ENCODE data around the gene TBC1D12. TPM values are rescaled to one million over a fixed set of nuclear protein-coding genes. Genes with fewer than 3 reads are reported as not detected.

Gene TBC1D12
- total RNA-seq (10 to 100 TPM; 19.4 to 23.1 TPM), polyA plus RNA-seq (ENCODE audit: insufficient read depth, low read depth, low replicate concordance) (22.3 TPM)
- long read RNA-seq, donor 1, full-length matches to known transcripts, result 1 of 1 reads
- long read RNA-seq, donor 1, partial matches to known transcripts, result 0 of 1 reads
- long read RNA-seq, donor 1, other reads (novel, unspliced or antisense), result 0 of 1 reads
- long read RNA-seq, donor 2, result 0 reads

DNA sequence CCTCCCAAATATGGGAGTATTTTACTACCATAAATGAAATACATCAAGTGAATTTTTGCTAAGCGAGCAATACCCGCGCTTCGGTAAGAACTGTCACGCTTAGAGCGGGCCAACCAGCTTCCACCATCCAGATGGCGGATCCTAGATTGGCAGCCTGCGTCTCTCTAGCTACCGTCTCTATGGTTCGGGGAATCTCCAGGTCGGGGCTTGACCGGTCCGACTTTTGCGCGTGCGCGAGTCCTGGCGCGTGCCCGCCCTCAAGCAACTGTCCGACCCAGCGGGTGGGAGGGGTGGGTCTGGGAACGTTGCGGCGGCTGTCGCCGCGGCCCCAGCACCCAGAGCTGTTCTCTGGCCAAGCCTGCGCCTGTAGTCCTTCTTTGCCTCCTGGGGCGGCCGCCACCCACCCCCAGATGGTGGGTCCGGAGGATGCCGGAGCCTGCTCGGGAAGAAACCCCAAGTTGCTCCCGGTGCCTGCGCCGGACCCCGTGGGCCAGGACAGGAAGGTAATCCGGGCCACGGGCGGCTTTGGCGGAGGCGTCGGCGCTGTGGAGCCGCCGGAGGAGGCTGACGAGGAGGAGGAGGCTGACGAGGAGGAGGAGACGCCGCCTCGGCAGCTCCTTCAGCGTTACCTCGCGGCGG lies at the start of gene TBC1D12:
TBC1D12 (plus strand) TSS at position 338 of the 639 bp plus-strand sequence; CDS start at position 411, 73 bp downstream.
- intact Hi-C loops (cut with DNase I; ENCODE audit: low total_unique reads), result no loop called here
- DNase-seq, result peak; percentile 98
- no peak for TF ChIP-seq CTCF (IDR thresholded peaks at IDR 0.05)
- TF ChIP-seq POLR2A (IDR thresholded peaks at IDR 0.05), result no peak
- Histone ChIP-seq H3K27ac (peak within 1 kb of the TSS; percentile 94 to 99), H3K4me3 (peak within 1 kb of the TSS; percentile 93 to 96), H3K9me3 (no peaks in the 10 kb centered on the region), H3K27me3 (no peaks in the 10 kb centered on the region), H3K36me3 (ENCODE audit: low read depth, missing control alignments) (no peaks in the 10 kb centered on the region), H3K4me1 (peaks cover 5% of the 10 kb centered on the region)
- 0 to 1% methylated on average over 43 to 46 of the region's 56 CpGs for WGBS, 2 donors

GRCh38 chr10:94353336-94353735 lies 49.0 kb upstream of the TBC1D12 start:
- WGBS, 2 donors, result 88 to 98% methylated on average over 3 of the region's 3 CpGs
- intact Hi-C loops (cut with DNase I; ENCODE audit: low total_unique reads), result no loop called here
- Histone ChIP-seq H3K9me3 (no peaks in the 10 kb centered on the region), H3K4me3 (no peak overlapping the region), H3K4me1 (no peaks in the 10 kb centered on the region), H3K36me3 (ENCODE audit: low read depth, missing control alignments) (peaks cover 4% of the 10 kb centered on the region), H3K27ac (no peak overlapping the region), H3K27me3 (no peaks in the 10 kb centered on the region)
- no peak for TF ChIP-seq CTCF (IDR thresholded peaks at IDR 0.05)
- no peak for TF ChIP-seq POLR2A (IDR thresholded peaks at IDR 0.05)
- no peak for DNase-seq

- Histone ChIP-seq H3K27me3 (no peaks in the 10 kb centered on the region), H3K9me3 (no peaks in the 10 kb centered on the region), H3K36me3 (ENCODE audit: low read depth, missing control alignments) (peaks cover 4% of the 10 kb centered on the region), H3K4me3 (no peak overlapping the region), H3K4me1 (no peaks in the 10 kb centered on the region), H3K27ac (no peak overlapping the region)
- WGBS, 2 donors, result 96 to 97% methylated on average over 2 of the region's 2 CpGs
- TF ChIP-seq CTCF (IDR thresholded peaks at IDR 0.05) (no peak), POLR2A (IDR thresholded peaks at IDR 0.05) (no peak)
- DNase-seq, result no peak
- intact Hi-C loops (cut with DNase I; ENCODE audit: low total_unique reads), result no loop called here
Measured at GRCh38 chr10:94355841-94356240, 46.5 kb upstream of the TBC1D12 start.

- intact Hi-C loops (cut with DNase I; ENCODE audit: low total_unique reads), result no loop called here
Measured at GRCh38 chr10:94357193-94357592, 45.1 kb upstream of the TBC1D12 start.

More at GRCh38 chr10:94357193-94357592, 45.1 kb upstream of the TBC1D12 start:
- no peaks in the 10 kb centered on the region for H3K27me3 ChIP-seq
- TF ChIP-seq CTCF (IDR thresholded peaks at IDR 0.05) (no peak), POLR2A (IDR thresholded peaks at IDR 0.05) (no peak)
- H3K27ac ChIP-seq, result no peak overlapping the region
- H3K4me1 ChIP-seq, result no peaks in the 10 kb centered on the region
- H3K4me3 ChIP-seq, result no peak overlapping the region
- 91 to 95% methylated on average over 3 of the region's 3 CpGs for WGBS, 2 donors
- H3K36me3 ChIP-seq (ENCODE audit: low read depth, missing control alignments), result peaks cover 4% of the 10 kb centered on the region
- no peaks in the 10 kb centered on the region for H3K9me3 ChIP-seq
- no peak for DNase-seq

All from testis (tissue), 5 donors.